NAMALWA (cell line): ENCODE measurements around the gene NIF3L1.
"Not testable (repeated sequence)": the region's sequence is repeated elsewhere in the genome, so short reads cannot be mapped to it uniquely, and the experiment has no call there.

Experiments used
- DNase-seq: peaks from one replicate; pipeline ENCODE4 v3.0.0-alpha.2; 2015; ENCODE audit warnings: low spot score

Gene NIF3L1

DNA sequence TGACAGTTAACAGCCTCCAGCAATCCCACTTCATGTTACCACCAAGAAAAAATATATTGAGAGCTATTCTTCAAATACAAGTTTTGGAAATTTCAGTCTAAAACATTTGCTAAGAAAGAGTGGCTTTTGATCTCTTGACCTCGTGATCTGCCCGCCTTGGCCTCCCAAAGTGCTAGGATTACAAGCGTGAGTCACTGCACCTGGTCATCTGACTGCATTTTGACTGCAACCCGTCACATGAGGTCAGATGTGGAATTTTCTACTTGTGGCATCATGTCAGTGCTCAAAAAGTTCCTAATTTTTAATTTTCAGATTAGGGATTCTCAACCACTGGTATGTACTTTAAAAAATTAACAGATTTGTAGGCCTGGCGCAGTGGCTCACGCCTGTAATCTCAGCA is 15.6 kb upstream of the NIF3L1 start:
- DNase-seq: no peak

DNA sequence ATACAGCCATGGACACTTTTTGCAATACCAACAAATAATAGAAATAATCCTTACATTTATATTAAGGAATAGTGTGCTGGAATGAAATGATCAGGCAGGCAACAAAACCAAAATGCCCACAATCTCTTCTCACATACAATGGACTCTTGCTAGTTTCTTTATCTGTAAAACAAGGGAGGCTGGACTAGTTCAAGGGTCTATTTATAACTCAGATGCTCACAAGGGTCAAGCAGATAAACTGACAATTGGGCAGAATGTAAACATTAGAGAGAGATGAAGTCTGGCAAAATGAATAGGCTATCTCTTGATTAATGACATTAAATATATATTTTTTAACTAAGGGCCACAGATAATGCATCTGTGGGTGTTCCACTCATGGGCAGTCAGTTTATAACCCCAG is 11.7 kb upstream of the NIF3L1 start:
- DNase-seq: no peak

DNA sequence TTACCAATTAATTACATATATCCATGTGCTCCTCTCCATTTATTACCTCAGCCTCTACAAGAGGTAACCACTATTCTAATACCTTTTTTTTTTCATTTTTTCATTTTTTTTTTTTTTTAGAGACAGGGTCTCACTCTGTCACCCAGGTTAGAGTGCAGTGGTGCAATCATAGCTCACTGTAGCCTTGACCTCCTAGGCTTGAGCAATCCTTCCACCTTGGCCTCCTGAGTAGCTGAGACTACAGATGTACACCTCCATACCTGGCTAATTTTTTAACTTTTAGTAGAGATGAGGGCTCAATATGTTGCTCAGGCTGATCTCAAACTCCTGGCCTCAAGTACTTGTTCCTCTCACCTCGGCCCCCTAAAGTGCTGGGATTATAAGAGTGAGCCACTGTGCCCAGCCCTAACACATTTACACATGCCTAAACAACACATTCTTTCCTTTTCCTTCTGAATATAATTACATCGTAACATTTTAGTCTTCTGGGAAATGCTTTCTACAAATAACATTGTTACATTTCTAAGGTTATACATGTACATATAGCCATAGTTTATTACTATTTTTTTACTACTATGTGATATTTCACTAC is 10.8 kb upstream of the NIF3L1 start:
- no peak for DNase-seq

DNA sequence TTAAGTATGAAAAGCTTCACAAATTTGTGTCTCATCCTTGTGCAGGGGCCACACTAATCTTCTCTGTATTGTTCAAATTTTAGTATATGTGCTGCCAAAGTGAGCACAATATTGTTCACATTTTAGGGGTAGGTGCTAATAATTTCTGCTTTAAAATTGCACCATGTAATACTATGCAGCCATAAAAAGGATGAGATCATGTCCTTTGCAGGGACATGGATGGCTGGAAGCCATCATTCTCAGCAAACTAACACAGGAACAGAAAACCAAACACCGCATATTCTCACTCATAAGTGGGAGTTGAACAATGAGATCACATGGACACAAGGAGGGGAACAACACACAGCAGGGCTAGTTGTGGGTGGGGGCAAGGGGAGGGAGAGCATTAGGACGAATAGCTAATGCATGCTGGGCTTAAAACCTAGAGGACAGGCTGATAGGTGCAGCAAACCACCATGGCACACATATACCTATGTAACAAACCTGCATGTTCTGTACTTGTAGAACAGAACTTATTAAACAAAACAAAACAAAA is 7.4 kb upstream of the NIF3L1 start:
- not testable (repeated sequence) for DNase-seq

DNA sequence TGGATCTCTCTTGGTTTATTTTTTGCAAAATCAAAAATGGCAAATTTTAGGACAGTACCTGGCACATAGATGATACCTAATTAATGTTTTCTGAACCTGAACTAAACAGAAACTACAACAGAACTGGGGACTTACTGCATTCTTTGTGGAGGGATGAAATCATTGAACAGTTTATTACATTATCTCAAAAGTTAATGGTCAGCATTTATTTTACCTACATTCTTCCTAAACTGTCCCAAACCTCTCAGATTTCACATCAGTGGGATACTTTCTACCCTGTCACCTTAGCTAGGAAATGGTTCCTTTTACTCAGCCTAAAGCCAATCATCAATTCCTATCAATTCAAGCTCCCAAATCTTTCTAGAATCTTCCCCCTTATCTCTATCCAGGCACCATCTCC is 10.3 kb downstream of the NIF3L1 start:
- DNase-seq: no peak

DNA sequence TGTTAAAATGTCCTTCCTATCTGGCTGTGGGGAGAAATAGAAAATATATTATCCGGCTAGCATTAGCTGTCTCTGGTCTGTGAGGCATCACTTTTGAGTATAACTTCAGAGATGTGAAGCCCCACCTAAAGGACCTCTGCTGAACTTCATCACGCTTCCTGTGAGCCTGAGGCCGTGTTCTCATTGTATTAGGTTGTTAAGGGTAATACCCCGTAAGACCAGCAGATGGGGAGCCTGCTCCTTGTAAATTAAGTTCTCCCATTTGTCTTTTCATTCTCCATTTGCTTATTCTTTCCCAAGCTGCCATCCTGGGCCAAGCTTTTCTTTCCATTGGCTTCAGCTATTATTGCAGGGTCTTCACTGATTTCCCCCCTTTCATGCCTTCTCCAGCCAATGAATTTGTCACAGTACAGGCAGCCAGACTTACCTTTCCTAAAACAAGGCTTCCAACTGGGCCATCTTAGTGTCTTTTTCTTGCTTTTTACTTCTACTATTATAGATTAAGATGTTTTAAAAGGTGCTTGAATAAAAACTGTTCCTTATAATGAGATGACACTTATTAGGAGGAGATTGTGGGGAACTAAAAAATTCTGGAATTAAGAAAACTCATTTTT is 12.4 kb downstream of the NIF3L1 start:
- DNase-seq: peak; percentile 94

DNA sequence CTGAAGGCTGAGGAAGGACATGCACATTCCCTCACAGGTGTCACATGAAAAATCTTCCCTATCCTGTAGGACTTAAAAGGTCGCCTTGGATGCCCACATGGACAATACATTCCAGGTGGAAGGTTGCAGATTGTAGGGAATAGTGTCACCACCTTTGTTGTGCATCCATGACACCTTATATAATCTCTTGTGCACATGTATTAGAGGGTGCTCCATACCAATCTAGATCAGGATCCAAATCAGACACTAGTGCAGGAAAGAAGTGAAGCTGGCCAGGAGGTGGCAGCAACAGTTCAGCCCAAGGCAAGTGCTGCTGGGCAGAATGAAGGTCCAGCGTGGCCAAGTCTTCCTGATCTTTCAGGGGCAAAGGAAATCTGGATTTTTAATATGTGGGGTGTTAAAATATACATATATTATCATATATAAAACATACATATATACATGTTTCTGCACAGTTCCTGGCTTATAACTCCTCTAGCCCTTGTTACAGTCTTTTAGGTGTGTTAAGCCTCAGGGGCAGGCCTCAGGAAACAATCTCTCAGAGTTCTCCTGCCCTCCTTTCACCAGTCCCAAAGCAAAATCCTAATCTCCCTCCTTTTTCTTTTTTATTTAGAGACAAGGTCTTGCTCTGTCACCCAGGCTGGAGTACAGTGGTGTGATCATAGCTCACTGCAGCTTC is 16.6 kb downstream of the NIF3L1 start:
- DNase-seq: peak; percentile 74

DNA sequence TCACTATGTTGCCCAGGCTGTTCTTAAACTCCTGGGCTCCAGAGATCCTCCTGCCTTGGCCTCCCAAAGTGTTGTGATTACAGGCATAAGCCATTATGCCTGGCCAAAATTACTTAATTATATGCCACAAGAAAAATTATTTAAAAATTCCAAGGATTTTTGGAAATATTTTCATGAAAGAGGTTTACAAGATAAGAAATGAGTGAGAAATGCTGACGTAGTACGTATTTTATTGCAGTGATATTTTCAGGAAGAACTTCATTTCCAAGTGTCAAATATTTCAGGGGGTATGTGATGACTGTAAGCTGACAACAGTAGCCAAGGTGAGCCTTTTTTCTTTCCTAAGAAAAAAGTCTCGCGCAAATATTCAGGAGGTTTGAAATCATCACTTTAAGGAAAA is 20.8 kb downstream of the NIF3L1 start:
- DNase-seq: no peak

DNA sequence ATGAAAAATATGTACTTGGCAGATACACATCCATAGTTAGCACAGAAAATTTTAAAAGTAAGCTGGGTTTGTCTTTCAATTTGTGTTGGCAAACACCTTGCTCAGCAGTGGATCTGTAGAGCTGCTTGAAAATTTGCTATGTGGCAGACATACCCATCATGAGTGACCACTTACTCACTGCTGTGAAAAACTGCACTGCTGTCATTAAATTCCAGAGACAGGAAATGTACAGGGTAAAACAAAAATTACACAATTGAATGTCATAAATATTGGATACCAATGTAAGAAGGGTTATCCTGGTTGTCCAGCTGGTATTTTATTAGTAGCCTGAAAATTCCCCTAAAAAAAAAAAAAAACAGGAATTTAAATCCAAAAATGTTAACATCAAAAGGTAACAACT is 24.5 kb downstream of the NIF3L1 start:
- DNase-seq: no peak

DNA sequence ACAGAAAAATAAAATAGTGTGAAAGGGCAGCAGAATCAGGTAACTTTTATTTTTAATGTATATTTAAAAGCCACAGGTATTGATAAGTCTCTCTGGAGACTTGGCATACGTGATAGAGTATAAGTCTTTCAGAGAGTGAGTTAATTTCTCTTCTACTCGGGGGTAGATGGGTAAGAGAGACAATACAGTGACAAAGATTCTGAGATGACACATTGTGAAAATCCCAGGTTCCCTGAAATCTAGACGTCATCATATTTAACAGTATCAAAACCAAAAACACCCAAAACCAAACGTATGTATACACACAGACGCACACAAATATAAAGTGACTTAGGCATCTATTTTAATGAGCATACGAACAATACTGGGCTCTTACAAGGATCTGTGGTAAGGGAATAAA is 33.3 kb downstream of the NIF3L1 start:
- DNase-seq: no peak

DNA sequence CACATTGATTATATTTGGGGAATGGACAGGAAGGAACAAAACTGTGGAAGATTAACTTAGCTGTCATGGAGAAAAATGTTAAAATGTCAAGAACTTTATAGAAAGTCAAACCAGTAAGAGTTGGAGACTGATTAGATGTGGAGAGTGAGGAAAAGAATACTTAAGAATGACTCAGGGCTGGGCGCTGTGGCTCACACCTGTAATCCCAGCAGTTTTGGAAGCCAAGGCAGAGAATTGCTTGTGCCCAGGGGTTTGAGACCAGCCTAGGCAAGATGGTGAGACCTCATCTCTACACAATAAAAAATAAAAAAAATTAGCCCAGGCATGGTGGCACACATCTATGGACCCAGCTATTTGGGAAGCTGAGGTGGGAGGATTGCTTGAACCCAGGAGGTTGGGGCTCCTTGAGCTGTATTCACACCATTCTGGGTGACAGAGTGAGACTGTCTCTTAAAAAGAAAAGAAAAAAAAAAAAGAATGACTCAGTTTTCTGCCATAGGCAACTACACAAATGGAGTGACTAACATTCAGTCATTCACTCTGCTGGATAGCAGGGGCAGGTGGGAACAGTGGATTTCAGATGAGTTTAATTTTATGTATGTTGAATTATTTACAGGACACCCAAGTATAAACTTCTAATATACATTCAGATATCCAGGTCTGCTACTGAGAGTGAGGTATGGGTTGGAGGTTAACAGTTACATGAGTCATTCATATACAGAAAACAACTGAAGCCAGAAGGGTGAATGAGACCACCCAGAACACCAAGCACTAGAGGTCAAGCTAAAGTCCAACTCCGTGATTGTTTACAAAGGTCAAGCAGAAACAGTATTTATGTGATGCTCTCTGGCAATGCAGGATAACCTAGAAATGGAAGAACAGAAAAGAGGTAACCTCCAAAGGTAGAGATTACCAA is 40.4 kb downstream of the NIF3L1 start:
- no peak for DNase-seq

DNA sequence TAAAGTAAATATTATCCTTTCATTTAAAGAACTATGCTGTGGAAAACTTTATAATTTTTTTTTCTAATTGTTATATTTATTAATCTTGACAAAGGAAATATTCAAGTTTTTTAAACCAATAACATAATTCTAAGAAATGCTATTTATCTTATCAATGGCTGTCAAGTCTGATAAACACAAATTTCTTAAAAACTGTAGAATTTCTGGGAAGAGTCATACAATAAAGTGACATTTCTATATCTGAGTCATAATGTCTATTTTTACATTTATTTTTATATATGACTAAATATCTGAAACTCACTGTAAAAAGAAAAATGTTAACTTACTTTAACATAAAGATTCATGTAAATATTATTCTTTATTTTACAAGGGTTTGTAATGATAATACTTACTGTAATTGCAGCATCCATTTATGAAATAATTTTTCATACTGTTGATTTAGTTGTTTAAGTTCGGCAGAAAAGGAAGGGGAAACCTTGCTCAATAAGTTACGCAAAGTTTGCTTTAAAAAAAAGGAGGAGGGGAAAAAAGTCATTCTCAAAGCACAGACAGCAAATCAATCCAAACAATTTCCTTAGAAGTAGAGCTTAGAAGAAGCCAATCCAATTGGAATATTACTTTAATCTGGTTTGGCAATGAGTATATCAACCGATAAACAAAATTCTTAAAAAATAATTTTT is 41.9 kb downstream of the NIF3L1 start:
- no peak for DNase-seq

DNA sequence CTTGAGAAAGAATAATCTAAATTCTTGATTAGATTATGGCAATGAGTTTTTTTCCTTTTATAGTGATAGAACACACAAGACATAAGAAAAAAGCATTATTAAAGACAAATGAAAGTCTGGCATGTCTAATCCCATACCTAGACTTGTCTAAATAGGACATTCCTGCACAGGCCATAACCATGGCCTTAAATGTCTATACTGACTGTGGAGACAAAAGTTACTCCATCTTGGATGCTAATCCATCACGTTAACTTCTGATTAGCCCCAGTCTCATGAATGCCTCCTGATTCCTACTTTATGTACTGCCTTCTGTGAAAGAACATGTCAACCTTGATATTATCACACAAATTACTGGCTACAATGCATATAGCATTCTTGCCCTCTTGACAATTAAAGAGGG is 50.7 kb downstream of the NIF3L1 start:
- DNase-seq: no peak

DNA sequence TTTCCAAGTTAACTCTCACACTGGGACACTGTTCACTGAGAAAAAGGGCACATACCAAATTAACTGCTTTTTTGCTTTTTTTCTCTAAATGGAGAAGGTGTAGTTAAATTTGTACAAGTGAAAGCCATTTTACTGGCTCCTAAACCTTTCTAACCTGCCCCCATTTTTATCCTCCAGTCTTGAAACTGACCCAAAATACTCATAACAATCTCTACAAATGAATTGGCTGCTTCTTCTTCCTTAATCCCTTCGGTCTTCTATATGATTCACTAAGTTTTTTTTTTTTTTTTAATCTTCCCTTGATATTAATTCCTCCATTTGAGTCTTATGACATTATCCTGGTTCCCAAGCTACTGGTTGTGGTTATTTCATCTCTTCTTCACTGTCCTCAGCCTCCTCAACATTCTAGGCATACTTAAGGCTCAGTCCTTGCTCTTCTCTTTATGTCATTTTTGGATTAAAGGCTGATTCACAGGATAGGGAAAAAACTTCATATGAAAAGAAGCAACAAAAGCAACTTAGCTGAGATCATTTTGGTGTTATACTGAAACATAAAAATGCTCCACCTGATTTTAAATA is 54.4 kb downstream of the NIF3L1 start:
- no peak for DNase-seq

DNA sequence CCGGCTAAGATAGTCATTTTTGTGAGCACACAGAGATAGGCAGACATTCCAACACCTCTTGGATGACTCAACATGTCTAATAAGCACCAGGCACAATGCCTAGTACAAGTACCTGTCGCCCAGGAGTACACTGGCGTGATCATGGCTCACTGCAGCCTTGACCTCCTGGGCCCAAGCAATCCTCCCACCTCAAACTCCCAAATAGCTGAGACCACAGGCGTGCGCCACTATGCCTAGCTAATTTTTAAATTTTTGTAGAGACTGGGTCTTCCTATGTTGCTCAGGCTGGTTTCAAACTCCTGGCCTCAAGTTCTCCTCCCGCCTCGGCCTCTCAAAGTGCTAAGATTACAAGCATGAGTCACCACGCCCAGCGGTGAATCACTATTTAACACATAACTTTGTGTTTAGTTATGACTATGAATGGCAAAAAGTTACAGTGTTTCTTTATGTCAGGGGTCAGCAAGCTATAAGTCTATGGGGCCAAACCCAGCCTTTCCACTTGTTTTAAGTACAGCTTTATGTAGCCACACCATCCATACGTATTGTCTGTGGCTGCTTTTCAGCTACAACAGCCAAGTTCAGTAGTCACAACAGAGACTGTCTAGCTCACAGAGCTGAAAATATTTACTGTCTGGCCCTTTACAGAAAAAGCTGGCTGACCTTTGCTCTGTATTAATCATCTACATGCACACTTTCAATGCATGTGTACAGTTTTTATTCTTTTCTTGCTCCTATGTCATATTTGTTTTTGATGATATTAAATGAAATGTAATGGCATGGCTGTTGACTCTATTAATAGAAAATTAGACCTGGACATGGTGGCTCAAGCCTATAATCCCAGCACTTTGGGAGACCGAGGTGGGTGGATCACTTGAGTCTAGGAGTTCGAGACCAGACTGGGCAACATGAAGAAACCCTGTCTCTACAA is 55.6 kb downstream of the NIF3L1 start:
- no peak for DNase-seq

DNA sequence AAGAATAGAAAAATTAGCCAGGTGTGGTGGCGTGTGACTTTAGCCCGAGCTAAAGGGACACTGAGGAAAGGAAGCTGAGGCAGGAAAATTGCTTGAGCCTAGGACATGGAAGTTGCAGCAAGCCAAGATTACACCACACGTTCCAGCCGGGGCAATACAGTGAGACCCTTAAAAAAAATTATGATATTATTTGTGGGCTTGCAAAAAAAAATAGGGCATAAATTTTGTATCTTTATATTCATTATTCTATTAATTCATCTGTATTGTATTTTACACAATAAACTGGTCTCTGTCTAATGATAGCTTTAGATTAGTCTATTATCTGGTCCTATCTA is 56.2 kb downstream of the NIF3L1 start:
- no peak for DNase-seq

DNA sequence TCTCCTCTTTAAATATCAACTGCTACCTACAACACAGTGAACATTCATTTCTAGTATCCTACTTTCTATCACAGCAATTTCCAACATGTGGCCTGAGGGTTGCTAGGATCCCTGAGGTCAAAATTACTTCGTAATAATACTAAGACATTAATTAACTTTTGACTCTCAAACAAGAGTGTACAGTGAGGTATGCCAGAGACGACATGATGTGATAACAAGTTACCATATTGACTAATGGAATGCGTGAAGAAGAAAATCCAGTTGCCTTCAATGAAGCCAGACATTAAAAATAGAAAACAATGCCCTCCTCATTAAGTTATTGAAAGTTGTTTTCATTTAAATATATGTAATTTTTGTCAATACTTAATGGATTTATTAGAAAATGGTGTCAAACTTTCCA is 61.2 kb downstream of the NIF3L1 start:
- DNase-seq: no peak
